HL-60 (cell line): ENCODE results near the gene PHF21B.

ENCODE experiments used
- GABPA ChIP-seq: IDR thresholded peaks from 2 replicates; pipeline ENCODE4 v1.6.1; 2012; ENCODE audit warnings: low read depth
- POLR2AphosphoS5 ChIP-seq: IDR thresholded peaks from 2 replicates; pipeline ENCODE4 v1.6.1; 2012; ENCODE audit warnings: low read depth
- TF ChIP-seq, protein P1 (sequence below): IDR thresholded peaks from one replicate; pipeline ENCODE4 v1.5.1; 2011; ENCODE audit warnings: low read length, control low read depth, inconsistent platforms; ENCODE audit not compliant: insufficient read depth
- TF ChIP-seq, protein P2 (sequence below): IDR thresholded peaks from 2 replicates; pipeline ENCODE4 v1.6.1; 2012; ENCODE audit warnings: low read depth; ENCODE audit not compliant: insufficient replicate concordance

DNA sequence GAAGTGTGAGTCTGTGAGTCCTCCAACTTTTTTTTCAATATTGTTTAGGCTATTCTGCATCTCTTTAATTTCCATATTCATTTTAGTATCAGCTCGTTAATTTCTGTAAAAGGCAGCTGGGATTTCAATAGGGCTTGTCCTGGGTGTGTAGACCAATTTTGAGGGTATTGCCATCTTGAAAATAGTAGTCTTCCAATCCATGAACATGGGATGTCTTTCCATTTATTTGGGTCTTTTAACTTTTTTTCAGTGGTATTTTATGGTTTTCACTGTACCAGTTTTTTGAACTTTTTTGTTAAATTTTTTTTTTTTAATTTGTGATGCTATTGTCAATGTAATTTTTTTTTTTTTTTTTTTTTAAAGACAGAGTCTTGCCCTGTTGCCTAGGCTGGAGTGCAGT lies 177.9 kb downstream of the PHF21B start:
- TF ChIP-seq, protein P1, sequence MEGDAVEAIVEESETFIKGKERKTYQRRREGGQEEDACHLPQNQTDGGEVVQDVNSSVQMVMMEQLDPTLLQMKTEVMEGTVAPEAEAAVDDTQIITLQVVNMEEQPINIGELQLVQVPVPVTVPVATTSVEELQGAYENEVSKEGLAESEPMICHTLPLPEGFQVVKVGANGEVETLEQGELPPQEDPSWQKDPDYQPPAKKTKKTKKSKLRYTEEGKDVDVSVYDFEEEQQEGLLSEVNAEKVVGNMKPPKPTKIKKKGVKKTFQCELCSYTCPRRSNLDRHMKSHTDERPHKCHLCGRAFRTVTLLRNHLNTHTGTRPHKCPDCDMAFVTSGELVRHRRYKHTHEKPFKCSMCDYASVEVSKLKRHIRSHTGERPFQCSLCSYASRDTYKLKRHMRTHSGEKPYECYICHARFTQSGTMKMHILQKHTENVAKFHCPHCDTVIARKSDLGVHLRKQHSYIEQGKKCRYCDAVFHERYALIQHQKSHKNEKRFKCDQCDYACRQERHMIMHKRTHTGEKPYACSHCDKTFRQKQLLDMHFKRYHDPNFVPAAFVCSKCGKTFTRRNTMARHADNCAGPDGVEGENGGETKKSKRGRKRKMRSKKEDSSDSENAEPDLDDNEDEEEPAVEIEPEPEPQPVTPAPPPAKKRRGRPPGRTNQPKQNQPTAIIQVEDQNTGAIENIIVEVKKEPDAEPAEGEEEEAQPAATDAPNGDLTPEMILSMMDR = no peak
- no peak for TF ChIP-seq POLR2AphosphoS5
- TF ChIP-seq, protein P2, sequence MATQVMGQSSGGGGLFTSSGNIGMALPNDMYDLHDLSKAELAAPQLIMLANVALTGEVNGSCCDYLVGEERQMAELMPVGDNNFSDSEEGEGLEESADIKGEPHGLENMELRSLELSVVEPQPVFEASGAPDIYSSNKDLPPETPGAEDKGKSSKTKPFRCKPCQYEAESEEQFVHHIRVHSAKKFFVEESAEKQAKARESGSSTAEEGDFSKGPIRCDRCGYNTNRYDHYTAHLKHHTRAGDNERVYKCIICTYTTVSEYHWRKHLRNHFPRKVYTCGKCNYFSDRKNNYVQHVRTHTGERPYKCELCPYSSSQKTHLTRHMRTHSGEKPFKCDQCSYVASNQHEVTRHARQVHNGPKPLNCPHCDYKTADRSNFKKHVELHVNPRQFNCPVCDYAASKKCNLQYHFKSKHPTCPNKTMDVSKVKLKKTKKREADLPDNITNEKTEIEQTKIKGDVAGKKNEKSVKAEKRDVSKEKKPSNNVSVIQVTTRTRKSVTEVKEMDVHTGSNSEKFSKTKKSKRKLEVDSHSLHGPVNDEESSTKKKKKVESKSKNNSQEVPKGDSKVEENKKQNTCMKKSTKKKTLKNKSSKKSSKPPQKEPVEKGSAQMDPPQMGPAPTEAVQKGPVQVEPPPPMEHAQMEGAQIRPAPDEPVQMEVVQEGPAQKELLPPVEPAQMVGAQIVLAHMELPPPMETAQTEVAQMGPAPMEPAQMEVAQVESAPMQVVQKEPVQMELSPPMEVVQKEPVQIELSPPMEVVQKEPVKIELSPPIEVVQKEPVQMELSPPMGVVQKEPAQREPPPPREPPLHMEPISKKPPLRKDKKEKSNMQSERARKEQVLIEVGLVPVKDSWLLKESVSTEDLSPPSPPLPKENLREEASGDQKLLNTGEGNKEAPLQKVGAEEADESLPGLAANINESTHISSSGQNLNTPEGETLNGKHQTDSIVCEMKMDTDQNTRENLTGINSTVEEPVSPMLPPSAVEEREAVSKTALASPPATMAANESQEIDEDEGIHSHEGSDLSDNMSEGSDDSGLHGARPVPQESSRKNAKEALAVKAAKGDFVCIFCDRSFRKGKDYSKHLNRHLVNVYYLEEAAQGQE = no peak
- TF ChIP-seq GABPA = no peak
